NT2/D1 (cell line): Measurements from ENCODE around the gene PITPNM3.

Experiments
- SUZ12 ChIP-seq: IDR thresholded peaks from 2 replicates; pipeline ENCODE4 v1.6.1; 2011; ENCODE audit not compliant: insufficient read length, insufficient read depth; ENCODE audit errors: extremely low read depth
- YY1 ChIP-seq: IDR thresholded peaks from 2 replicates; pipeline ENCODE4 v1.6.1; 2011; ENCODE audit not compliant: insufficient read length, insufficient read depth

DNA sequence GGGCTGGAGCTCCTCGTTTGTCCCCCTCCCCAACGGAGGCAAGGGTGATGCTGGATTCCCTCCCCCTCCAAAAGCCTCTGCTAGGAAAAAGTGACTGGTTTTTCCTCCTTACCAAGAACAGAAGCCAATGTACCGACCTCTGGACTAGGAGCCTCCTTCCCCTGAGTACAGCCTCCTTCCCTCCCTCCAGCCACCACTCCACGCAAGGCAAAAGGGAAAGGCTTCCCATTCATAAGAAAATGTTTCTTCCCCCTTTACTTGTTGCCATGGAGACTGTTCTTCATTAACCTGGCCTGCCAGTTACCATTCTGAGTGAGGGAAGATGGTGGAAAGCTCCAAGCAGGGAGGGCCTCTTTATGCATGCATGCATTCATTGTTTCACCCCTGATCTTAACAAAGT is 116.4 kb downstream of the PITPNM3 start:
- TF ChIP-seq YY1 (no peak), SUZ12 (no peak)
